ENCODE results near the gene SPATS2L.

SPATS2L gene

DNA sequence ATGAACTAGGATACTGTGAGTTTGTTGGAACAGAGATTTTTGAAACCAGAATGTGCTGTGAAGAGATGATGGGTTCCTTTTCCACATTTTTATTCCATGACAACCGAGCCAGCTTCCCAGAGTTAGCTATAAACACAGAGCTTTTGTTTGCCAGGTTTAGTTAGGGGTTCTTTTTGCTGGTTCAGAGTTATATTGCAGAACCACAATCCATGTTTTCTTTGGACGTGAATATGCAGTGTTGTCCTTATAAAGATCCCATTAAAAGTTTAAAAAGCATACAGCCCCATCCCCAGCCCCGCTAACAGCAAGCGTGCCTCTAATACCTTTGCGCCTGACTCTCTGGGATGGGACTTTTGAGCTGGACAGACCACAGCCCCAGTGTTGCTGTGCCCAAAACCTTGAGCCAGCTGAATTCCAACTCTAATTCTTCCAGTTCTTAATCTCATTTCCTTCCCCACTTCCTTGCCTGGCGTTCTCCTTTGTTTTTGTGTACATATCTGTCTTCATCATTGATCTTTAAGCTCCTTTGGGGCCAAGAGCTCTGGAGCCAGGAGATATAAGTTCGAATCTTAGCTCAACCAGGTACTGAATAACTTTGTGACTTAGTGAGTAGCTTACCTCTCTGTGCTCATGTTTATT is 72.3 kb downstream of the SPATS2L start:
- no peaks in the 10 kb centered on the region for H3K79me2 ChIP-seq (ENCODE audit: control insufficient read depth, low read length)
- no peaks in the 10 kb centered on the region for H4K20me1 ChIP-seq (ENCODE audit: control insufficient read depth, insufficient read depth, low read depth, low read length)
- no peak overlapping the region for H3K27ac ChIP-seq (ENCODE audit: low read depth, low read length)
- no peaks in the 10 kb centered on the region for H3K9me3 ChIP-seq (ENCODE audit: control insufficient read depth, insufficient read depth, low read length)
- TF ChIP-seq, protein P1, sequence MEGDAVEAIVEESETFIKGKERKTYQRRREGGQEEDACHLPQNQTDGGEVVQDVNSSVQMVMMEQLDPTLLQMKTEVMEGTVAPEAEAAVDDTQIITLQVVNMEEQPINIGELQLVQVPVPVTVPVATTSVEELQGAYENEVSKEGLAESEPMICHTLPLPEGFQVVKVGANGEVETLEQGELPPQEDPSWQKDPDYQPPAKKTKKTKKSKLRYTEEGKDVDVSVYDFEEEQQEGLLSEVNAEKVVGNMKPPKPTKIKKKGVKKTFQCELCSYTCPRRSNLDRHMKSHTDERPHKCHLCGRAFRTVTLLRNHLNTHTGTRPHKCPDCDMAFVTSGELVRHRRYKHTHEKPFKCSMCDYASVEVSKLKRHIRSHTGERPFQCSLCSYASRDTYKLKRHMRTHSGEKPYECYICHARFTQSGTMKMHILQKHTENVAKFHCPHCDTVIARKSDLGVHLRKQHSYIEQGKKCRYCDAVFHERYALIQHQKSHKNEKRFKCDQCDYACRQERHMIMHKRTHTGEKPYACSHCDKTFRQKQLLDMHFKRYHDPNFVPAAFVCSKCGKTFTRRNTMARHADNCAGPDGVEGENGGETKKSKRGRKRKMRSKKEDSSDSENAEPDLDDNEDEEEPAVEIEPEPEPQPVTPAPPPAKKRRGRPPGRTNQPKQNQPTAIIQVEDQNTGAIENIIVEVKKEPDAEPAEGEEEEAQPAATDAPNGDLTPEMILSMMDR (IDR thresholded peaks at IDR 0.05; ENCODE audit: low read depth, low read length, poor library complexity, severe bottlenecking) = no peak
- H3K27me3 ChIP-seq (ENCODE audit: control insufficient read depth, low read length) = peaks cover 11% of the 10 kb centered on the region
- no peaks in the 10 kb centered on the region for H3F3A ChIP-seq (ENCODE audit: control insufficient read depth, insufficient read depth)
- H3K4me2 ChIP-seq (ENCODE audit: low read length) = no peak overlapping the region
- no peak overlapping the region for H3K4me3 ChIP-seq (ENCODE audit: low read length)
- no peaks in the 10 kb centered on the region for H3K4me1 ChIP-seq (ENCODE audit: control insufficient read depth, low read length)
- no peaks in the 10 kb centered on the region for H3K36me3 ChIP-seq (ENCODE audit: control insufficient read depth, low read length)
- no peaks in the 10 kb centered on the region for H3K9me2 ChIP-seq (replicated peaks; ENCODE audit: control insufficient read depth, low read length)

DNA sequence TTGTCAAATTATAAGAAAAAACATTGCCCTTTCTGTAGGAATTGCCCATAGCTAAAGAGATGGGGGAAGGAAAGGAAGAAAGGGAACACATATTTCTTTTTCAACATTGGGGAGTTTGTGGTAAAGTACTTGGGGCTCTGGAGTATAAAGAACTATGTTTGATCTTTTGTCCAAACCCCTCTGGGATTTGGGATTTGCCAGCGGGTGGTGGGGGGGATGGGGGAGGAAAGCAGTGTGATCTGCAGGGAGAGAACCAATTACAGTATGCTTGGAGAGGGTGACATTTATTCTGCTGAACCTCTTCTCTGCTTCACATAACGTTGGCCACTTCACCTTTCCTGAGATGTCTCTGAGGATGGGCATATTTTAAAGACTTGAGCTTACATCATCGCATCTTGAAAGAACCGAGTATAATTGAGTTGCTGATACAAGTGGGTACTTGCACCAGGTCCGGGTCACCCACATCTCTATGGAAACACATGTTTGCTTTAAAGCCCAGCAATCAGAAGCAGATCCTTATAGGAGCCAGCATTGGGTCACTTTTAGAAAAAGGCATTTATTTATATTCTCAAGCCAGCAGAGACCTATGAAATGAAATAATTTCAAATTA is 73.1 kb downstream of the SPATS2L start:
- Histone ChIP-seq H3K9me3 (ENCODE audit: control insufficient read depth, insufficient read depth, low read length) (no peaks in the 10 kb centered on the region), H3K4me1 (ENCODE audit: control insufficient read depth, low read length) (no peaks in the 10 kb centered on the region), H3K79me2 (ENCODE audit: control insufficient read depth, low read length) (no peaks in the 10 kb centered on the region), H3F3A (ENCODE audit: control insufficient read depth, insufficient read depth) (no peaks in the 10 kb centered on the region), H3K9me2 (replicated peaks; ENCODE audit: control insufficient read depth, low read length) (no peaks in the 10 kb centered on the region), H3K27ac (ENCODE audit: low read depth, low read length) (no peak overlapping the region), H3K4me3 (ENCODE audit: low read length) (no peak overlapping the region), H3K4me2 (ENCODE audit: low read length) (no peak overlapping the region), H4K20me1 (ENCODE audit: control insufficient read depth, insufficient read depth, low read depth, low read length) (no peaks in the 10 kb centered on the region), H3K27me3 (ENCODE audit: control insufficient read depth, low read length) (peaks cover 5% of the 10 kb centered on the region; the same call in 1 of the 2 replicates), H3K36me3 (ENCODE audit: control insufficient read depth, low read length) (no peaks in the 10 kb centered on the region)
- TF ChIP-seq, protein P1 (IDR thresholded peaks at IDR 0.05; ENCODE audit: low read depth, low read length, poor library complexity, severe bottlenecking) = no peak
- no peak for TF ChIP-seq EZH2phosphoT487 (IDR thresholded peaks at IDR 0.05; ENCODE audit: borderline replicate concordance, low read length)

DNA sequence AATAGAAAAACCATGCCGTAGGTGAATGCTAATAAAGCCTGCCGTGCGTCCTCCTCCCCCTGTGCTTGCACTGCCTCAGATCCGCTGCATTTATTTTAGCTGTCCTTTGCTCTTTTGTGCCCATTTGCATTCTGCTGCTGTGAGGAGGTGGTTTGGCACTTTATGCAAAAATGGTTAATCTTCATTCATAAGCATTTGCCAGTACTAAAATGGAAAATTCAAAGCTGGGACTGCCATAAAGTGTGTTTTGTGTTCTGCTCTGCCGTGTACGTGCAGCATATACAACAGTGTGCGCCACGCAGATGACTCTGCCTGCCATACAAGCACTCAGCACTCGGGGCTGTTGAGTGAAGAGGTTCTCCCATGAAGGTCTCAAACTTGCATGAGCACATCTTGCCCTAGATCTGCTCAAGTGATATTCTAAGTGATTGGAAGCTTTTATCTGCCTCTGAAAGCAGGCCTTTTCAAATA is 73.6 kb downstream of the SPATS2L start:
- Histone ChIP-seq H3F3A (ENCODE audit: control insufficient read depth, insufficient read depth) (no peaks in the 10 kb centered on the region), H3K79me2 (ENCODE audit: control insufficient read depth, low read length) (no peaks in the 10 kb centered on the region), H3K9me3 (ENCODE audit: control insufficient read depth, insufficient read depth, low read length) (no peaks in the 10 kb centered on the region), H3K27me3 (ENCODE audit: control insufficient read depth, low read length) (peaks cover 5% of the 10 kb centered on the region; the same call in 1 of the 2 replicates), H3K4me1 (ENCODE audit: control insufficient read depth, low read length) (no peaks in the 10 kb centered on the region), H3K4me3 (ENCODE audit: low read length) (no peak overlapping the region), H3K36me3 (ENCODE audit: control insufficient read depth, low read length) (no peaks in the 10 kb centered on the region), H3K9me2 (replicated peaks; ENCODE audit: control insufficient read depth, low read length) (no peaks in the 10 kb centered on the region), H3K27ac (ENCODE audit: low read depth, low read length) (no peak overlapping the region), H4K20me1 (ENCODE audit: control insufficient read depth, insufficient read depth, low read depth, low read length) (no peaks in the 10 kb centered on the region), H3K4me2 (ENCODE audit: low read length) (no peak overlapping the region)
- TF ChIP-seq EZH2phosphoT487 (IDR thresholded peaks at IDR 0.05; ENCODE audit: borderline replicate concordance, low read length) = no peak
- TF ChIP-seq, protein P1 (IDR thresholded peaks at IDR 0.05; ENCODE audit: low read depth, low read length, poor library complexity, severe bottlenecking) = no peak
